Mesendoderm (in vitro differentiated cells): Measurements from ENCODE around the gene BCL2L11.
A peak's percentile ranks its signal among the peaks of the same experiment; 100 is the strongest.

Source experiments
- DNase-seq: peaks from one replicate; pipeline ENCODE4 v3.0.0; 2013
- H2AK5ac ChIP-seq: 2 replicates; pipeline ENCODE4 v1.6.1; 2013; ENCODE audit warnings: low read length, inconsistent platforms
- H2BK120ac ChIP-seq: 2 replicates; pipeline ENCODE4 v1.6.1; 2013; ENCODE audit warnings: low read depth, mild to moderate bottlenecking, low read length, moderate library complexity, mixed read lengths
- H2BK15ac ChIP-seq: replicated peaks from 2 replicates; pipeline ENCODE4 v1.6.1; 2013; ENCODE audit warnings: low read depth, mild to moderate bottlenecking, moderate library complexity
- H2BK5ac ChIP-seq: 2 replicates; pipeline ENCODE4 v1.6.1; 2013; ENCODE audit warnings: low read length, inconsistent platforms
- H3K18ac ChIP-seq: 2 replicates; pipeline ENCODE4 v1.6.1; 2013; ENCODE audit warnings: mild to moderate bottlenecking, low read length, mixed read lengths
- H3K23ac ChIP-seq: one replicate; pipeline ENCODE4 v1.6.1; 2013; ENCODE audit warnings: low read length
- H3K27ac ChIP-seq: 2 replicates; pipeline ENCODE4 v1.5.1; 2013; ENCODE audit warnings: low read depth, mild to moderate bottlenecking, inconsistent platforms, low read length, moderate library complexity
- H3K27me3 ChIP-seq: 2 replicates; pipeline ENCODE4 v1.6.1; 2013; ENCODE audit warnings: low read length, control low read depth, mild to moderate bottlenecking, inconsistent platforms; ENCODE audit not compliant: insufficient read depth, poor library complexity
- H3K36me3 ChIP-seq: 2 replicates; pipeline ENCODE4 v1.6.1; 2013; ENCODE audit warnings: low read length, inconsistent platforms; ENCODE audit not compliant: control insufficient read depth, insufficient read depth
- H3K4ac ChIP-seq: one replicate; pipeline ENCODE4 v1.6.1; 2013; ENCODE audit warnings: low read depth, mild to moderate bottlenecking, low read length, moderate library complexity
- H3K4me1 ChIP-seq: 2 replicates; pipeline ENCODE4 v1.6.1; 2013; ENCODE audit warnings: low read depth, low read length, inconsistent platforms; ENCODE audit not compliant: control insufficient read depth
- H3K4me2 ChIP-seq: 2 replicates; pipeline ENCODE4 v1.6.1; 2013; ENCODE audit warnings: low read length
- H3K4me3 ChIP-seq: 2 replicates; pipeline ENCODE4 v1.5.1; 2013; ENCODE audit warnings: mild to moderate bottlenecking, low read length
- H3K56ac ChIP-seq: one replicate; pipeline ENCODE4 v1.6.1; 2013; ENCODE audit warnings: low read length
- H3K79me1 ChIP-seq: 2 replicates; pipeline ENCODE4 v1.6.1; 2013; ENCODE audit warnings: low read length, inconsistent platforms
- H3K79me2 ChIP-seq: 2 replicates; pipeline ENCODE4 v1.6.1; 2013; ENCODE audit warnings: mild to moderate bottlenecking, low read length; ENCODE audit not compliant: control insufficient read depth, insufficient read depth
- H3K9ac ChIP-seq: 2 replicates; pipeline ENCODE4 v1.6.1; 2013; ENCODE audit warnings: low read length, inconsistent platforms
- H4K5ac ChIP-seq: one replicate; pipeline ENCODE4 v1.6.1; 2013; ENCODE audit warnings: low read length
- H4K8ac ChIP-seq: one replicate; pipeline ENCODE4 v1.6.1; 2013; ENCODE audit warnings: low read depth, mild to moderate bottlenecking, control low read depth, low read length, moderate library complexity
- WGBS: extraction: QIAGEN DNeasy Blood & Tissue Kit; methylation state at CpG from one replicate; pipeline ENCODE4 v1.1.7; 2013; ENCODE audit warnings: low lambda C conversion rate, missing lambda C conversion rate; ENCODE audit not compliant: insufficient coverage; ENCODE audit errors: extremely low coverage; 5-methylcytosine and 5-hydroxymethylcytosine counted together

The BCL2L11 gene

DNA sequence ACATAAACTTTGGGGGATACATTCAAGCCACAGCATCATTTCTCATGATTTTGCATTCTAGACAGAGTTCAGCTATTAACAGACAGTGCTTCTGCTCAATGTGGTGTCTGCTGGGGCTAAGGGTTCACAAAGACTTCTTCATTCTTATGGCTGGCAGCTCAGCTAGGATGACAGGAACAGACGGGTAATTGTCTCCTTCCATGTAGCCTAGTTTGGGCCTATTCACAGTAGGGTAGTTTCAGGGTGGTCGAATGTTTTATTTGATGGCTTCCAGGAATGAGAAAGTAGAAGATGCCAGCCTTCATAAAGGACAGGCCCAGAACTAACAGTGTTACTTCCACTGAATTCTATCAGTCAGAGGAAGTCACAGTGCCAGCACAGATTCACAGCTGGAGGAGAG is 26.0 kb upstream of the BCL2L11 start:
- DNase-seq = no peak
- Histone ChIP-seq H2BK120ac (no peak overlapping the region), H3K18ac (no peak overlapping the region), H3K79me1 (no peaks in the 10 kb centered on the region), H3K79me2 (no peaks in the 10 kb centered on the region), H3K56ac (no peak overlapping the region), H4K8ac (no peak overlapping the region), H4K5ac (no peak overlapping the region), H3K4me2 (no peak overlapping the region), H2AK5ac (no peak overlapping the region), H3K36me3 (no peaks in the 10 kb centered on the region), H2BK5ac (no peak overlapping the region), H3K4me1 (no peaks in the 10 kb centered on the region), H3K27ac (no peak overlapping the region), H3K27me3 (no peaks in the 10 kb centered on the region), H2BK15ac (no peak overlapping the region), H3K4me3 (no peak overlapping the region), H3K23ac (no peak overlapping the region), H3K9ac (no peak overlapping the region), H3K4ac (no peak overlapping the region)
- no CpG with 5 or more reads among the region's 2 CpGs for WGBS

DNA sequence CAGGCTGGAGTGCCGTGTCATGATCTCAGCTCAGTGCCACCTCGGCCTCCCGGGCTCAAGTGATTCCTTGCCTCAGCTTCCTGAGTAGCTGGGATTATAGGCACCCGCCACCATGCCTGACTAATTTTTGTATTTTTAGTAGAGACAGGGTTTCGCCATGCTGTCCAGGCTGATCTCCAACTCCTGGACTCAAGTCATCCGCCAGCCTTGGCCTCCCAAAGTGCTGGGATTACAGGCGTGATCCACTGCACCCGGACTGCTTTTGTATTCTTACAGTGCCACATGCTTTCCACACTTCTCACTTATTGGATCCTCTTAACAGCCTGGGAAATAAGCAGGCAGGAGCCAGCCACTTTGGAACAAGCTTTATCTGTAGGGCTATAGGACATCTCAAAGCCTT is 25.3 kb upstream of the BCL2L11 start:
- Histone ChIP-seq H4K5ac (no peak overlapping the region), H3K4me3 (no peak overlapping the region), H3K9ac (no peak overlapping the region), H4K8ac (no peak overlapping the region), H3K79me2 (no peaks in the 10 kb centered on the region), H3K18ac (no peak overlapping the region), H3K4me1 (no peaks in the 10 kb centered on the region), H3K23ac (no peak overlapping the region), H3K27me3 (no peaks in the 10 kb centered on the region), H3K79me1 (no peaks in the 10 kb centered on the region), H3K4me2 (no peak overlapping the region), H2BK120ac (no peak overlapping the region), H3K56ac (no peak overlapping the region), H3K4ac (no peak overlapping the region), H3K27ac (no peak overlapping the region), H3K36me3 (no peaks in the 10 kb centered on the region), H2AK5ac (no peak overlapping the region), H2BK5ac (no peak overlapping the region), H2BK15ac (no peak overlapping the region)
- no CpG with 5 or more reads among the region's 8 CpGs for WGBS
- DNase-seq = no peak

DNA sequence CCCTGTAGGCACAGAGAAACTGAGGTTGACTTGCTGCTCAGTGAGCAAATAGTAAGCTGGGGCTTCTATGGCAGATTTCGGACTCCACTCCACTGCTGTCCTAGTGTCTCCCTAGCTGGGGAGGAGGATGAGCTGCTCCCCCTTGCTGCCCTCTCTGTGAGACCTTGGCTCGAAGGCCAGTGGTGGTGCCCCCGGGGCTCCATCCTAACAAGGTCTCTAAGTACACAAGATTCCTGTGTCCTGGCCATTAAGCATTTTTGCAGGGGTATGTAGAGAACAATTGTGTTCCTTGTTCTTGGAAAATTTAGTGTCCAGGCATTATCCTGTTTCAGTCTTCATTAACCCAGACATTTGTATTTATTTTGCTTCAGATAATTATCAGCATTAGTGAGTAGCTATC is 21.3 kb upstream of the BCL2L11 start:
- no peaks in the 10 kb centered on the region for H3K27me3 ChIP-seq
- no peak overlapping the region for H2BK5ac ChIP-seq
- H4K5ac ChIP-seq = no peak overlapping the region

DNA sequence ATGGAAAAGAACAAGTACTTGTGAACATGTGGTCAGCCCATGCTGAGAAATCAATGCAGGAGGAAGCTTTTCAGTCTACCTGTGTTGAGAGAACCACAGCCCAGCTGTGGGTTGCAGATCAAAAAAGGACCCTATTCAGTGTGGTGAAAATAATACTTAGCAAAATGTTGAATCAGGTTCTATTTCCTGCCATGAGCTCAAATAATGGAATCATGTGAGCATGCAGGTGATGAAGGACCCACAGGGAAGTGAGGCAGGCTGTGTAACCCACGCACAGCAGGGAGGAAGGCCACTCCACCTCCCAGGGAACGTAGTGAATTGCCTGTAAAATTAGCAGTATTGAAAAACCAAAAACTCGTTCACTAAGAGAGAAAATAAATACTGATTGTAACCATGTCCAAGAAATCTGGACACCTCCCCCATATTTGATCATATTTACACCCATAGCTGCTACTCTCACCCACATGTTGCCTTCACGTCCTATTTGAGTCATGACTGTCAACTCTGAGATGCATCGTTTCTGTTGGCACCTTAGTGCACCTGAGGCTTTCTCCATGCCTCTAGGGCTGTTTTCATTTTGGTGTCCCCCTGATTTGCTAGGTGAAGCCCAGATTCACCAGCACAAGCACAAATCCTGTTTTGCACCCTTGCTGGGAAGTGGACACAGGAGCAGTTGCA is 20.5 kb upstream of the BCL2L11 start:
- H3K4me1 ChIP-seq = no peaks in the 10 kb centered on the region
- no peak overlapping the region for H3K4ac ChIP-seq
- H3K4me3 ChIP-seq = no peak overlapping the region
- H3K18ac ChIP-seq = no peak overlapping the region
- WGBS = no CpG with 5 or more reads among the region's 5 CpGs
- no peaks in the 10 kb centered on the region for H3K79me2 ChIP-seq
- no peak overlapping the region for H2BK15ac ChIP-seq
- H3K27me3 ChIP-seq = no peaks in the 10 kb centered on the region
- no peak overlapping the region for H3K56ac ChIP-seq
- H3K9ac ChIP-seq = no peak overlapping the region
- no peak overlapping the region for H2AK5ac ChIP-seq
- no peak for DNase-seq
- no peak overlapping the region for H4K5ac ChIP-seq
- no peaks in the 10 kb centered on the region for H3K36me3 ChIP-seq
- no peak overlapping the region for H3K4me2 ChIP-seq
- H2BK5ac ChIP-seq = no peak overlapping the region
- H3K27ac ChIP-seq = no peak overlapping the region
- H4K8ac ChIP-seq = no peak overlapping the region
- H3K23ac ChIP-seq = no peak overlapping the region
- no peak overlapping the region for H2BK120ac ChIP-seq
- no peaks in the 10 kb centered on the region for H3K79me1 ChIP-seq

More for the DNA sequence above, 21.3 kb upstream of the BCL2L11 start:
- no peak overlapping the region for H3K27ac ChIP-seq
- no peak overlapping the region for H4K8ac ChIP-seq
- no peak for DNase-seq
- no peak overlapping the region for H3K9ac ChIP-seq
- no peak overlapping the region for H2AK5ac ChIP-seq
- WGBS = no CpG with 5 or more reads among the region's 3 CpGs
- H3K4ac ChIP-seq = no peak overlapping the region
- no peaks in the 10 kb centered on the region for H3K36me3 ChIP-seq
- no peaks in the 10 kb centered on the region for H3K4me1 ChIP-seq
- H2BK15ac ChIP-seq = no peak overlapping the region
- H3K4me2 ChIP-seq = no peak overlapping the region
- H3K18ac ChIP-seq = no peak overlapping the region
- H3K79me2 ChIP-seq = no peaks in the 10 kb centered on the region
- no peak overlapping the region for H3K4me3 ChIP-seq
- H3K23ac ChIP-seq = no peak overlapping the region
- H2BK120ac ChIP-seq = no peak overlapping the region
- H3K56ac ChIP-seq = no peak overlapping the region
- no peaks in the 10 kb centered on the region for H3K79me1 ChIP-seq

DNA sequence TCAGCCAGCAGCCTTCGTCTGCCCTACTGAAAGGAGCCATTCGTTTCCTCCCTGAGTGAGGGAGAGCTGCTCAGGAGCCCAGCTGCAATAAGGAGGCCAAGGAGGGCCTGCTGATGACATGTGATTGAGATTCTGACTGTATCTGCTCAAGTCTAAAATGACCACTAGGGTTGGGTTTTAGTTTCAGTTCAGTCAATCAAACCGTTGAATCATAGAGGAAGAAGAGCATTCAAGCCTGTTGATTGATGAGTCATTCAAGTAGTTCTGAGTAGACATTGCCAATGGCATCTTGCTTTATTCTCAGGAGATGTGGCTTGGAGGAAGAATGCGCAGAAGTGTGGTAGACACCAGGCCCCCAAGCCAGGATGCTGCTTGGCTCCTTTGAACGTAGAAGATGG is 19.9 kb upstream of the BCL2L11 start:
- Histone ChIP-seq H4K8ac (no peak overlapping the region), H3K4me2 (no peak overlapping the region), H3K4me3 (no peak overlapping the region), H3K79me1 (no peaks in the 10 kb centered on the region), H3K4ac (no peak overlapping the region), H4K5ac (no peak overlapping the region), H3K79me2 (no peaks in the 10 kb centered on the region), H2AK5ac (no peak overlapping the region), H3K36me3 (no peaks in the 10 kb centered on the region), H3K27ac (no peak overlapping the region), H3K9ac (no peak overlapping the region), H2BK120ac (no peak overlapping the region), H3K18ac (no peak overlapping the region), H3K4me1 (no peaks in the 10 kb centered on the region), H3K56ac (no peak overlapping the region), H2BK15ac (no peak overlapping the region), H3K23ac (no peak overlapping the region), H3K27me3 (no peaks in the 10 kb centered on the region), H2BK5ac (no peak overlapping the region)
- no CpG with 5 or more reads among the region's 5 CpGs for WGBS
- DNase-seq = peak; percentile 13

DNA sequence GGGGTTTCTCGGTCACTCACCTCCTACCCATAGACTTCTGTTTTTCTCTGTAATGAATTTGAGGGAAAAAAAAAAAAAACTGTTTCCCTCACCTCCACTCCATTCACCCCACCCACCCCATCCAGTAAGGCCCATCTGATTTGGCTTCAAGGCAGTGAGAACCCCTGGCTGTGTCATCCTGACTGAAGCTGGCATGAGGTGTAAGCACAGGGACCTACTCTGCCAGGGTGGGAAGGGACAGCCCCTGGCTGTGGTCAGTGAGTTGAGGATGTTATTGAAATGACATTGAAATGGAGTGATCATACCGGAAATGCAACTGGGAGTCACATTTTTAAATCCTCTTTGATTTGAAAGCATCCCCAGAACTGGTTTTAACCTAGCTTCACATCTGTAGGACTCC is 19.1 kb upstream of the BCL2L11 start:
- no peak overlapping the region for H3K56ac ChIP-seq
- no peaks in the 10 kb centered on the region for H3K79me1 ChIP-seq
- H3K4me3 ChIP-seq = no peak overlapping the region
- no peak overlapping the region for H3K27ac ChIP-seq
- H3K23ac ChIP-seq = no peak overlapping the region
- H4K5ac ChIP-seq = no peak overlapping the region
- H3K36me3 ChIP-seq = no peaks in the 10 kb centered on the region
- H3K4me2 ChIP-seq = no peak overlapping the region
- H2BK5ac ChIP-seq = no peak overlapping the region
- no peak overlapping the region for H2BK15ac ChIP-seq
- no peak for DNase-seq
- no peak overlapping the region for H3K18ac ChIP-seq
- no peak overlapping the region for H4K8ac ChIP-seq
- H3K27me3 ChIP-seq = no peaks in the 10 kb centered on the region
- no peaks in the 10 kb centered on the region for H3K79me2 ChIP-seq
- no peak overlapping the region for H2AK5ac ChIP-seq
- H3K4ac ChIP-seq = no peak overlapping the region
- H2BK120ac ChIP-seq = no peak overlapping the region
- no peaks in the 10 kb centered on the region for H3K4me1 ChIP-seq
- H3K9ac ChIP-seq = no peak overlapping the region
- no CpG with 5 or more reads among the region's 2 CpGs for WGBS
